NT2/D1 (cell line): Measurements from ENCODE around the gene RPTOR.

Source experiments
- YY1 ChIP-seq: IDR thresholded peaks from 2 replicates; pipeline ENCODE4 v1.6.1; 2011; ENCODE audit not compliant: insufficient read length, insufficient read depth
- ZNF274 ChIP-seq: IDR thresholded peaks from 2 replicates; pipeline ENCODE4 v1.6.1; 2011; ENCODE audit warnings: mild to moderate bottlenecking, low read depth, low read length

DNA sequence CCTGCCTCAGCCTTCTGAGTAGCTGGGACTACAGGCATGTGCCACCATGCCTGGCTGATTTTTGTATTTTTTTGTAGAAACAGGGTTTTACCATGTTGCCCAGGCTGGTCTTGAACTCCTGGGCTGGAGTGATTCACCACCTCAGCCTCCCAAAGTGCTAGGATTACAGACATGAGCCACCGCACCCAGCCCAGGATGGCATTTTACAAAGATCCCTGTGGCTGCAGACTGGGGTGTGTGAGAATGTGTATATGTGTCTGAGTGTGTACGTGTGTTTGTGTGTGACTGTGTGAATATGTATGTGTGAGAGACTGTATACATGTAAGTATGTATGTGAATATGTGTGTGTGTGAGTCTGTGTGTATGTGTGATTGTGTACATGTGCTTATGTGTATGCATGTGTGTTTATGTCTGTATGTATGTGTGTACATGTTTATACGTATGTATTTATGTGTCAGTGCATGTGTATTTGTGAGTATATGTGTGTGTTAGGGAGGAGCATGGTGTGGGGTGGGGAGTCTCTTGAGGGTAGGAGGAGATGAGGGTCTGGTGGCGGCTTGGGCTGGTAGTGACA is 17.0 kb downstream of the RPTOR start:
- no peak for TF ChIP-seq ZNF274
- TF ChIP-seq YY1: no peak
